NOMO-1 (cell line): ENCODE measurements around the gene SPRED2.
A peak's percentile ranks its signal among the peaks of the same experiment; 100 is the strongest.

Experiments used
- DNase-seq, 2 experiments: peaks; one replicate each; lab custom pipeline; 2025; ENCODE audit not compliant: unreplicated experiment in 2 of 2; lab: John Stamatoyannopoulos, UW

Gene SPRED2

DNA sequence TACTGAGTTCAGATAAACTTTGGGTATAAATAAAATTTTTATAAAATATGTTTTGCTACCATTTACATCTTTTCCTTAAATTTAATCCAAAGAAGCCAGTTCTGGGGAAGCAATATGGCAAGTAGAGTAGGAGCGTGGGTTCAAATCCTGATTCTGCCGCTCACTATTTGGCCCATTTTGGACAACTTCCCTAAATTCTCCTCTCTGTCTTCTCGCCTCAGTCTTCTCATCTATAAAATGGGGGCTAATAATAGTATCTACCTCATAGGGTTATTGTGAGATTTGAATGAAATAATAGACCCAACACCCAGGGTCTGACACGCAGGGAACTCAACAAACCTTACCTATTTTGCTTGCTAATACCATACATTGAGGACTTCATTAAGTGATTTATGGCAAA is 145.0 kb downstream of the SPRED2 start:
- DNase-seq = no peak

DNA sequence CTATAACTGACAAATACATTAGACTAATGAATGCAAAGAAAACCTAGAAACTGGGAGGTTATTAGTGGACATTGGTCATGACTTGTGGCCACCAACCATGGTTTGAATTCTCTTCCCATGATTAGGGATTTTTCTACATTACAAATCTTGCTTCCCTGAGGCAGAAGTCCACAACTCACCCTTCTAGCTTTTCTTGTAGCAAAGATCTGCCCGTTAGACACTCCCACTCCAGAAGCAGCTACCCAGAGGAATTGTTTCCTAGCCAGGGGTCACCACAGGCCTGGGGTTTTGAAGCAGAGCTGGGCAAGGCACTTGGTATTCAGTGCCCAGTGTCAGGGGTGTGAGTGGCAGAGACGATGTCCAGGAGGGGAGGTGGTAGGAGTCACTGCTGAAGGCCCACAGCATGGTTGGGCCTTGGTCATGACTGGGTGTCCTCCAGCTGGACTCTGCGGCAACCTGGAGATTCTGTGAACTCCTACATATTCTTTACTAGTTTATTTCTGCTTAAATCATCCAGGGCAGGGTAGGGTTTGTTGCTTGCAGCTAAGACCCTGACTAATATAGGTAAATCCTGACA is 149.8 kb downstream of the SPRED2 start:
- no peak for DNase-seq

GRCh38 chr2:65281627-65282351 is 150.6 kb downstream of the SPRED2 start:
- DNase-seq = no peak

DNA sequence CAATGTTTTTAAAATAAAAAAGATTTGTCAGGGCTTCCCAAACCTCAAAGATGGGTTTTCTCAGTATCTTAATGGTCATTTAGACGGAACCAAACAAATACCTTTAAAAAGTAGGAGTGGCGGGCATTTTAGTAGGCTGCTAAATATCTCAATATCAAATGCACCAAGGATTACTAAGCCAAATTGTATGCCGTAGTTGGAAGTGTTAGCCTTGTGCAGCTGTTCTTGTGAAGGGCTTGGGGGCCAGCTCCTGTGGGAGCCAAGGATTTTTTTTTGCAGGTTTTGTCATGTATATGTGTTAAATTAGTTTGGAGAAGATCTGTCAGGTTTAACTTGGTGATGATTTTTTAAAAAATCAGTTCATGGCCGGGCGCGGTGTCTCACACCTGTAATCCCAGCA is 152.6 kb downstream of the SPRED2 start:
- no peak for DNase-seq

DNA sequence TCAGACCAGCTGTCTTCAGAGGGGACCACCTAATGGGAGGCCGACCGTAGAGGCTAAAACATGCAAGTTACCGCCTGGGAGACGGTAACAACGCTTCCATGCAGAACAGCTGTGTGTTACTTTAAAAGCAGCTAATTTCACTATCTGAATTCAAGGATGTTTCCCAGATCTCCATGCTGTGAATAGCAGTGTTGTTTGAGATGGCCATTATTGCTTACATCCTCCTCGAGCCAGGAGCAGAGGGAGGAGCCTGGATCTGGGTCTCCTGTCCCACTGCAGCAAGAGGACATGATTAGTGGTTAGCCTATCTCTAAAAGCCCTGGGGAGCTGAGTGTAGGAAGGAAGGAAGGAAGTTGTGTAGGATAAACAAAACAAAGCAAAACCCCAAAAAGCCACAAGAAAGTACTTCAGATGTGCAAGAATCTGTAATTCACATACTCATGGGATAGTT is 153.8 kb downstream of the SPRED2 start:
- no peak for DNase-seq

GRCh38 chr2:65277791-65278483 is 154.5 kb downstream of the SPRED2 start:
- DNase-seq = no peak

- DNase-seq = no peak
Measured at GRCh38 chr2:65277118-65277517, 155.3 kb downstream of the SPRED2 start.

DNA sequence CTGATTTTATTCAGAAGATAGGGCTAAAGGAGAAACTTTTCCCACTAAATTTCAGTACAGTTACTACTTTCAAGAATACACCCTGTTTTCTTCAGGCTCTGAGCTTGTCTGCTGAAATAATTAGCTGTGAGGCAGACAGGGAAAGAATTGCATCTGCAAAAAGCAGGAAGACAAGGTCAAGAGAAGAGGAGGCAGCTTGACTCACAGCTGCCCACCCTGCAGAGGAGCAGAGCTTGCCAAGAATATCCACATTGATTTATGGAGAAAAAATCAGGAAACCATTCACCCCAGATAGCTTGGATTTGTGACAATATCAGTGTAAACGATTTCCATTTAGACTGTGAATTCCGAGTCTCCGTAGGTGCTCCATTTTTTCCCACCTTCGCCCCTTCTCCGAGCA is 155.8 kb downstream of the SPRED2 start:
- no peak for DNase-seq

DNA sequence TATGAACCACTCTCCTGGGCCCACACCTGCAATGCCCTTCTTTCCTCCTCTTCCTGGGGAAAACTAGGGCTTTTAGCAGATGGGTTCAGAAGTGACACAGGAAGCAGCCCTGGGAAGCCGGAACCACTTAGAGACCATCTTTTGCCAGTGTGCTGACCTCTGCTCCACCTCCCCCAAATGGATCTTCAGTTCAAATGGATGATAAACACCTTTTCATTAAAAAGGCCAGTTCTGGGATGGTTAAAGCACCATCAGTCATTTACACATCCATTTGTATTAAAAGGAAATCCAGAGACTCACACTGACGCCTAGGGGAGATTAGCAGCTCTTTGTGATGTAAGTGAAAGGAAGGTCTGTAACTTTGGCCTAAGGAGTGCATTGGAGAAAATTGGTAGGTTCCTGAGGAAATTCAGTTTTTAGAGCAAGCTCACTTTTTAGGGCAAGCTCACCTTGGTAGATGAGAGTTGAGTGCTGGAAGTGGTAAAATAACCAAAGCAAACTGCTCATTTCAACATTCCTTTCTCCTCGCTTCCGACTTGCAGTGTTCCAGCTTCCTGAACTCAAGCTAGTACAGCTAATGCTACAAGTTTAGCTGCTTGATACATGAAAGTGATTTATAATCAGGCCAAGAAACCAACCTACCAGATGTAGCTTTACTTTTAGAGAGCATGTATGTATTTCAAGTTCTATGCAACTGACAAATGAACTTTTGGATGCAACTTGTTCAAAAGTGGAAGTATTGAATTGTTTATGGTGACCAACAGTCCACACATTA is 157.1 kb downstream of the SPRED2 start:
- no peak for DNase-seq

- DNase-seq = no peak
Measured at GRCh38 chr2:65273344-65273743, 159.1 kb downstream of the SPRED2 start.

- DNase-seq = no peak
Measured at GRCh38 chr2:65268957-65269356, 163.4 kb downstream of the SPRED2 start.

DNA sequence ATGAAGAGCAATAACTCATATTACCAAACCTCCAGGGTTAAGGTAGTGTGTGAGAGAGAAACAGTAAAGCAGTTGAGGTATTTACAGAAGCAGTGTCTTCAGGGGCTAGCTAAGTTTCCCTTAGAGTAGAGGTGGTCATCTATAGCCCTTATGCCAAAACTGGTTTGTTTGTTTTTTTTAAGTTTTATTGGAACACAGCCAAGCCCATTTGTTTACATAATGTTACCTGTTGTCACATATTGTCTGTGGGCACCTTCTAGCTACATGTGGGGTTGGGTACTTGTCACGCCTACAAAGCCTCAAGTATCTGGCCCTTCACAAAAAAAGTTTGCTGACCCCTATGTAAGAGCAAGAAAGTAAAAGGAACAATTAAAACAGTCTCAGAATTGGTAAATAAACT is 165.4 kb downstream of the SPRED2 start:
- no peak for DNase-seq

DNA sequence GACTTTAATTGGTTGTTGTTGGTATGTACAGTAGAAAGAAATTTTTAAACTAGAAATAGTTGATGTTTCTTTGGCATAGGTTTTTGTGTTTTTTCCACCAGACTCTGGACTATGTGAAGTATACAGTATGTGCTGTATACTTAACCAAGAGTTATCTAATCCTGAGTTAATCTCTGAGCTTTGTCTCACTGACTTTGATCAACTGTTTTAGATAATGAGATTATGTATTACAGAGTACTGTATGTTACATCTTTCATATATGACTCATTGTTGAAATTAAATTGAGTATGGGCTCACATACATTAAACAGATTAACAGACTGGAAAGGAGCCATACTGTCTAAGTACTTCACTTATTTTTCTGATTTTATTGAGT is 166.7 kb downstream of the SPRED2 start:
- DNase-seq = no peak

DNA sequence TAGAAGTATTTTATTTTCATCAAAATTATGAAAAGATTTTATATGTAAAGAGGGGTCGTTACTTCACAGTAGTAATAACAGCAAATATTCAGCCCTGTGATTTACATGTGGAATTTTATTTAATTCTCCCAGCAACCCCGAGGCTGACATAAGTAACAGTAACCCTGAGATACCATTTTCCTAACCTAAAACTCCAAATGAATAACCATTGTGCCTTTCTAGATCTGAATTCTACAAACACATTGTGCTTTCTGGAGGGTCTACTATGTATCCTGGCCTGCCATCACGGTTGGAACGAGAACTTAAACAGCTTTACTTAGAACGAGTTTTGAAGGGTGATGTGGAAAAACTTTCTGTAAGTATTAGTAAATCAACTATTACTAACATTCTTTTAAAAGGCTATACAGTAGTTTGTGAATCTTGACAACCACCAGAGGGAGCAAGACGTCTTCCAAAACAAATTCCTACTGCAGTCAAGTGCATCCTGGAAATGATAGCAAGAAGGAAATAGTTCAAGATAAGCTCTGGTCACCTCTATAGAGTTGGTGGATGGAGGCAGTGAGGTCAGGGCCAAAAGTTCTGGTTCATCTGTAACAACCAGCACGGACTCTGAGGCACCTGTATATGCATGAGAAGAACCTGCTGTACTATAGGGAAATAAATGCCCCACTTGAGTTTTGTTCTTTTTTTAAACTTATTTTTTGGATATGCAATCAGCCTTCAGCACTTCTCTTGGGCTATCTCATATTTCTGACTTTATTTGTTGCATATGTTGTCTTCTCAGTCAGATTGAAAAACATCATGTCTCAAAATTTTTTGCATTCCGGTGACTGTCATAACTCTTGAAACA is 167.4 kb downstream of the SPRED2 start:
- peak in 1 of 2 experiments; percentile 47 for DNase-seq

DNA sequence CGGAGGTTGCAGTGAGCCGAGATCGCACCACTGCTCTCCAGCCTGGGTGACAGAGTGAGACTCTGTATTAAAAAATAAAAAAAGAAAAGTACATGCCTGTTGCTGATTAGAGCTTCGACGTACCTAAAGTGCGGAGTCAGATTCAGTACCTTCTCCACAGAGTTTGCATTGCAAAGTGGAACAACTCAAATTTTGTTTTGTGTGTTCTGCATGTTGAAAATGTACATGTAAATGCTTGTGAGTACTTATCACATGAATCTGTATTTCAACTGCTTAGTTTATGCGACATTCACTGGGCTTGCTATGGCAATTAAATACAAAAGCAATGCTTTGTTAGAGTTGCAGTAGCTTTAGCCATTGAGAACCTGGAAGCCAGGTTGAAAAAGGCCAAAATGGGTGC is 168.4 kb downstream of the SPRED2 start:
- DNase-seq = no peak

GRCh38 chr2:65263262-65263661 is 169.1 kb downstream of the SPRED2 start:
- DNase-seq = no peak

DNA sequence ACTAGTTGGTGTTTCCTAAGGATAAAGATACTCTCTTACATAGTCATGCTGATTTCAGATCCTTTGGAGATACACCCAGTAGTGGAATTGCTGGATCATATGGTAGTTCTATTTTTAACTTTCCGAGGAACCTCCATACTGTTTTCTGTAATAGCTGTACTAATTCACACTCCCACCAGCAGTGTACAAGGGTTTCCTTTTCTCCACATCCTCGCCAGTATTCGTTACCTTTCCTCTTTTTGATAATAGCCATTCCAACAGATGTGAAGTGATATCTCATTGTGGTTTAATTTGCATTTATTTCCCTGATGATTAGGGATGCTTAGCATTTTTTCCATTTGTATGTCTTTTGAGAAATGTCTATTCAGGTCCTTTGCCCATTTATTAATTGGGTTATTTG is 170.7 kb downstream of the SPRED2 start:
- DNase-seq = no peak
